OCI-LY3 (cell line): ENCODE results near the gene ZSCAN22.

ENCODE experiments used
- CTCF ChIP-seq: fragments of 200-600, 300-600 bp; sonication (generic); IDR thresholded peaks from 2 replicates; pipeline ENCODE4 v1.5.1; 2014; ENCODE audit warnings: antibody characterized with exemption, low read length, low read depth
- EZH2phosphoT487 ChIP-seq: fragments of 200-600 bp; shearing (Covaris generic); IDR thresholded peaks from 2 replicates; pipeline ENCODE4 v1.6.1; 2018; ENCODE audit warnings: antibody characterized with exemption, mixed run types, low read depth

GRCh38 chr19:58345558-58345957 is 18.8 kb downstream of the ZSCAN22 start:
- TF ChIP-seq CTCF (no peak), EZH2phosphoT487 (no peak)
